ENCODE results near the gene SYTL5. TPM values are rescaled to one million over a fixed set of nuclear protein-coding genes. Genes with fewer than 3 reads are reported as not detected.

The SYTL5 gene
- total and polyA plus RNA-seq, 4 donors = 0.09 to 2.8 (median 1.0) TPM

GRCh38 chrX:38111196-38111595 is 104.8 kb downstream of the SYTL5 start:
- TF ChIP-seq GABPA (IDR thresholded peaks at IDR 0.05 in 1 of 2, conservative IDR thresholded peaks at IDR 0.05 in 1 of 2) (no peak), REST (IDR thresholded peaks at IDR 0.05) (no peak), ATF3 (IDR thresholded peaks at IDR 0.05) (no peak), RAD21 (IDR thresholded peaks at IDR 0.05) (no peak), TAF1 (conservative IDR thresholded peaks at IDR 0.05) (no peak), NR2F2 (IDR thresholded peaks at IDR 0.05) (no peak), FOXA2 (IDR thresholded peaks at IDR 0.05) (no peak), FOXA1 (IDR thresholded peaks at IDR 0.05) (no peak), JUND (IDR thresholded peaks at IDR 0.05) (no peak), HNF4G (IDR thresholded peaks at IDR 0.05) (no peak), YY1 (IDR thresholded peaks at IDR 0.05) (no peak), SP1 (IDR thresholded peaks at IDR 0.05) (no peak), HNF4A (conservative IDR thresholded peaks at IDR 0.05) (no peak), ZBTB33 (IDR thresholded peaks at IDR 0.05) (no peak)
- TF ChIP-seq, protein P1, sequence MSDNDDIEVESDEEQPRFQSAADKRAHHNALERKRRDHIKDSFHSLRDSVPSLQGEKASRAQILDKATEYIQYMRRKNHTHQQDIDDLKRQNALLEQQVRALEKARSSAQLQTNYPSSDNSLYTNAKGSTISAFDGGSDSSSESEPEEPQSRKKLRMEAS (IDR thresholded peaks at IDR 0.05) = no peak
- TF ChIP-seq, protein P2, sequence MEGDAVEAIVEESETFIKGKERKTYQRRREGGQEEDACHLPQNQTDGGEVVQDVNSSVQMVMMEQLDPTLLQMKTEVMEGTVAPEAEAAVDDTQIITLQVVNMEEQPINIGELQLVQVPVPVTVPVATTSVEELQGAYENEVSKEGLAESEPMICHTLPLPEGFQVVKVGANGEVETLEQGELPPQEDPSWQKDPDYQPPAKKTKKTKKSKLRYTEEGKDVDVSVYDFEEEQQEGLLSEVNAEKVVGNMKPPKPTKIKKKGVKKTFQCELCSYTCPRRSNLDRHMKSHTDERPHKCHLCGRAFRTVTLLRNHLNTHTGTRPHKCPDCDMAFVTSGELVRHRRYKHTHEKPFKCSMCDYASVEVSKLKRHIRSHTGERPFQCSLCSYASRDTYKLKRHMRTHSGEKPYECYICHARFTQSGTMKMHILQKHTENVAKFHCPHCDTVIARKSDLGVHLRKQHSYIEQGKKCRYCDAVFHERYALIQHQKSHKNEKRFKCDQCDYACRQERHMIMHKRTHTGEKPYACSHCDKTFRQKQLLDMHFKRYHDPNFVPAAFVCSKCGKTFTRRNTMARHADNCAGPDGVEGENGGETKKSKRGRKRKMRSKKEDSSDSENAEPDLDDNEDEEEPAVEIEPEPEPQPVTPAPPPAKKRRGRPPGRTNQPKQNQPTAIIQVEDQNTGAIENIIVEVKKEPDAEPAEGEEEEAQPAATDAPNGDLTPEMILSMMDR (IDR thresholded peaks at IDR 0.05; ENCODE audit: low read depth, low read length, missing input control) = no peak
- H3K9ac ChIP-seq (ENCODE audit: low read depth in 1 of 2, low read length in 2 of 2) = no peak overlapping the region
- no peaks in the 10 kb centered on the region for H3K27me3 ChIP-seq (ENCODE audit: control insufficient read depth in 4 of 4, insufficient read depth in 4 of 4, low read length in 3 of 4)
- no peak overlapping the region for H3K27ac ChIP-seq (ENCODE audit: low read depth in 1 of 2, low read length in 2 of 2)
- H3K36me3 ChIP-seq (ENCODE audit: control insufficient read depth in 4 of 4, insufficient read depth in 3 of 4, low read depth in 1 of 4, low read length in 3 of 4) = no peaks in the 10 kb centered on the region
- DNase-seq (ENCODE audit: low spot score) = no peak
- H3K4me3 ChIP-seq (ENCODE audit: low read depth in 1 of 3, low read length in 3 of 3) = no peak overlapping the region
- no peaks in the 10 kb centered on the region for H3K9me3 ChIP-seq (ENCODE audit: control insufficient read depth in 4 of 4, low read length in 3 of 4)
- whole genome bisulfite sequencing = 98% methylated on average over 5 of the region's 5 CpGs
- peaks cover 0 to 27% (median 21%) of the 10 kb centered on the region in 4 donors for H3K4me1 ChIP-seq (ENCODE audit: control insufficient read depth in 4 of 4, insufficient read depth in 4 of 4, low read length in 3 of 4)

DNA sequence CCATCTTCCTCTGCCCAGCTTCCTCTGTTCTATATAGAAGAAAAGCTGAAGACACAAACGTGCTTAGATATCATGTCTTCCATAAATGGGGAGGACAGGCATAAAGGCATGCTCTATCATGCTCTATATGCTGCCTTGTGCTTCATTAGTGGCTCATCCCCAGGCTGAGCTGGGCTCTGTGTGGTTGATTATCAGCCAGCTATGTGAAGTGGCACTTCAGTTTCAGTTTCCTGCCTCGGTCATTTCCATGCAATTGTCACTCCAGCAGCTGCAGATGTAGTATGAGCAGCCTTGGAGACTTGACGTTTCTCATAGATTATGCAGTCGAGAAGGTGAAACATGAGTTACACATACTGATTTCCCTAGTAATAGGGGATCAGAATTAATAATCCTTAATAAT is 106.2 kb downstream of the SYTL5 start:
- no peak for DNase-seq (ENCODE audit: low spot score)
- H3K4me3 ChIP-seq (ENCODE audit: low read depth in 1 of 3, low read length in 3 of 3) = no peak overlapping the region
- H3K27ac ChIP-seq (ENCODE audit: low read depth in 1 of 2, low read length in 2 of 2) = no peak overlapping the region
- 64% methylated on average over 4 of the region's 4 CpGs for WGBS
- peaks cover 0 to 16% (median 11%) of the 10 kb centered on the region in 4 donors for H3K4me1 ChIP-seq (ENCODE audit: control insufficient read depth in 4 of 4, insufficient read depth in 4 of 4, low read length in 3 of 4)
- TF ChIP-seq, protein P1 (IDR thresholded peaks at IDR 0.05) = no peak
- H3K27me3 ChIP-seq (ENCODE audit: control insufficient read depth in 4 of 4, insufficient read depth in 4 of 4, low read length in 3 of 4) = no peaks in the 10 kb centered on the region
- no peaks in the 10 kb centered on the region for H3K36me3 ChIP-seq (ENCODE audit: control insufficient read depth in 4 of 4, insufficient read depth in 3 of 4, low read depth in 1 of 4, low read length in 3 of 4)
- no peak overlapping the region for H3K9ac ChIP-seq (ENCODE audit: low read depth in 1 of 2, low read length in 2 of 2)
- no peaks in the 10 kb centered on the region for H3K9me3 ChIP-seq (ENCODE audit: control insufficient read depth in 4 of 4, low read length in 3 of 4)

All from liver (tissue), 9 donors.